NCI-H2107 treated with DMSO at 0.1 percent for 48 hours (cell line): ENCODE data around the gene ZNF14.
"Not testable (repeated sequence)": the region's sequence is repeated elsewhere in the genome, so short reads cannot be mapped to it uniquely, and the experiment has no call there.

Experiments
- DNase-seq: peaks from one replicate; lab custom pipeline; 2025; ENCODE audit not compliant: unreplicated experiment; lab: John Stamatoyannopoulos, UW

The ZNF14 gene

DNA sequence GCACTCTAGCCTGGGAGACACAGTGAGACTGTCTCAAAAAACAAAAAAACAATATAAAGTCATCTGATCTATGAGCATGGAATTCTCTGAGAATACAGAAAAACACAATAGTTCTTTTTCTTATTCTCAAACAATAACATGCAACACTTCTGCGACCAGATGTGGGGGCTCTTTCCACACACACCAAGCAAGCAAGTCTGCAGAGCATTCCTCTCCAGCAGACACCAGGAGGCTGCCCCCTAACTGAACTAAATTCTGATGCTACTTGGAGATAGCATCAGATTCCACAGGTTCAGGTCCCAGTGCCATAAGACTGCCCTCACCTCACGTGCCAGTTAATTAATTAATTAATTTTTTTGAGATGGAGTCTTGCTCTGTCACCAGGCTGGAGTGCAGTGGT, 36.5 kb downstream of the ZNF14 start:
- DNase-seq, result no peak

DNA sequence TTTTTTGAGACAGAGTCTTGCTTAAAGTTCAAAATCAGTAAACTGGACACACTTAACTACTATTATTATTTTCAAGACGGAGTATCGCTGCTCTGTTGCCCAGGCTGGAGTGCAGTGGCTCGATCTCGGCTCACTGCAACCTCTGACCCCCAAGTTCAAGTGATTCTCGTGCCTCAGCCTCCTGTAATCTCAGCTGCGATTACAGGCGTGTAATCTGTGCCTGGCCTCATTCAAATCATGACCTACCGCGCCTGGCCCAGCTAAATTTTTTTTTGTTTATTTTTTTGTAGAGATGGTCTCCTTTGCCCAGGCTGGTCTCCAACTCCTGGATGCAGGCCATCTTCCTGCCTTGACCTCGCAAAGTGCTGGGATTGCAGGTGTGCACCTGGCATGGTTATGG, 41.2 kb downstream of the ZNF14 start:
- no peak for DNase-seq

DNA sequence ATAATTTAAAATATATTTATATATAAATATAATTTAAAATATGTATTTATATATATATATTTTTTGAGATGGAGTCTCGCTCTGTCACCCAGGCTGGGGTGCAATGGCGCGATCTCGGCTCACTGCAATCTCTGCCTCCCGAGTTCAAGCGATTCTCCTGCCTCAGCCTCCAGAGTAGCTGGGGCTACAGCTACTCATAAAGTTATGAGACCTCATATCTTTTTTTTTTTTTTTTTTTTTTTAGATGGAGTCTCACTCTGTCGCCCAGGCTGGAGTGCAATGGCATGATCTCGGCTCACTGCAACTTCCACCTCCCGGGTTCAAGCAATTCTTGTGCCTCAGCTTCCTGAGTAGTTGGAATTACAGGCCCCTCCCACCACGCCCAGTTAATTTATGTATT, 43.9 kb downstream of the ZNF14 start:
- DNase-seq, result not testable (repeated sequence)

DNA sequence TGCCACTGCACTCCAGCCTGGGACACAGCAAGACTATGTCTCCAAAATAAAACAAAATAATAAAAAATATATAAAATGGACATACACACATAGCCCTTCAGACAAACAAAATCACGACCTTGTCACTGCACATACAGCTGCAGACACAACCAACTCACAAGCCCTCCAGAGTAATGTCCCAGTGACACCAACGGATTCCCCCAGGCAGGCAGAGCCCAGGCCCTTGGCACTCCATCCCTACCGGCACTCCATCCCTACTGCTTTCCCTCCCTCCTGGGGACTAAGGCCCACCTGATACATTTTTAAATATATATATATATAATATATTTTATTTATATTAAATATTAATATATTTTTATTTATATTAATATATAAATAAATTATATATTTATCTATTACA, 45.8 kb downstream of the ZNF14 start:
- no peak for DNase-seq

DNA sequence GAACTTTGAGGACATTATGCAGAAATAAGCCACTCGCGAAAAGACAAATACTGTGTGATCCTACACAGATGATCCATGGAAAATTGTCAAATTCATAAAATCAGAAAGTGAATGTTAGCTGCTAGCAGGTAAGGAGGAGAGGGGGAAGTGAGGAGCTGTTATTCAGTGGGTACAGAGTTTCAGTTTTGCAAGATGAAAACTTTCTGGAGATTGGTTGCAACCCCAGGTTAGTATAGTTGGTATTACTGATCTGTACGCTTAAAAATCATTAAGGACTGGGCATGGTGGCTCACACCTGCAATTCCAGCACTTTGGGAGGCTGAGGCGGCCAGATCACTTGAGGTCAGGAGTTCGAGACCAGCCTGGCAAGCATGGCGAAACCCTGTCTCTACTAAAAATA, 46.3 kb downstream of the ZNF14 start:
- no peak for DNase-seq

DNA sequence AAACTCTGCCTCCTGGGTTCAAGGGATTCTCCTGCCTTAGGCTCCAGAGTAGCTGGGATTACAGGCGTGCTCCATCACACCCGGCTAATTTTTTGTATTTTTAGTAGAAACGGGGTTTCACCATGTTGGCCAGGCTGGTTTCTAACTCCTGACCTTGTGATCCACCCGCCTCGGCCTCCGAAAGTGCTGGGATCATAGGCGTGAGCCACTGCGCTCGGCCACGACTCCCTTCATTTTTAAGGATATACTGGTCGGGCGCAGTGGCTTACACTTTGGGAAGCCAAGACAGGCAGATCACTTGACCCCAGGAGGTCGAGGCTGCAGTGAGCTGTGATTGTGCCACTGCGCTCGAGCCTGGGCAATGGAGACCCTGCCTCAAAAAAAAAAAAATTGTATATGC, 46.8 kb downstream of the ZNF14 start:
- DNase-seq, result not testable (repeated sequence)

DNA sequence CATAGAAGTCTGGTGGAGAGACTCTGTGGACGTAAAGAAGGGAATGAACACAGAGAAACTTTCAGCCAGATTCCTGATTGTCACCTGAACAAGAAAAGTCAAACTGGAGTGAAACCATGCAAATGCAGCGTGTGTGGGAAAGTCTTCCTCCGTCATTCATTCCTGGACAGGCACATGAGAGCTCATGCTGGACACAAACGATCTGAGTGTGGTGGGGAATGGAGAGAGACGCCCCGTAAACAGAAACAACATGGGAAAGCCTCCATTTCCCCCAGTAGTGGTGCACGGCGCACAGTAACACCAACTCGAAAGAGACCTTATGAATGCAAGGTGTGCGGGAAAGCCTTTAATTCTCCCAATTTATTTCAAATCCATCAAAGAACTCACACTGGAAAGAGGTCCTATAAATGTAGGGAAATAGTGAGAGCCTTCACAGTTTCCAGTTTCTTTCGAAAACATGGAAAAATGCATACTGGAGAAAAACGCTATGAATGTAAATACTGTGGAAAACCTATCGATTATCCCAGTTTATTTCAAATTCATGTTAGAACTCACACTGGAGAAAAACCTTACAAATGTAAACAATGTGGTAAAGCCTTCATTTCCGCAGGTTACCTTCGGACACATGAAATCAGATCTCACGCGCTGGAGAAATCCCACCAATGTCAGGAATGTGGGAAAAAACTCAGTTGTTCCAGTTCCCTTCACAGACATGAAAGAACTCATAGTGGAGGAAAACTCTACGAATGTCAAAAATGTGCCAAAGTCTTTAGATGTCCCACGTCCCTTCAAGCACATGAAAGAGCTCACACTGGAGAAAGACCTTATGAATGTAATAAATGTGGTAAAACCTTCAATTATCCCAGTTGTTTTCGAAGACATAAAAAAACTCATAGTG, 53.5 kb downstream of the ZNF14 start:
- DNase-seq, result no peak

DNA sequence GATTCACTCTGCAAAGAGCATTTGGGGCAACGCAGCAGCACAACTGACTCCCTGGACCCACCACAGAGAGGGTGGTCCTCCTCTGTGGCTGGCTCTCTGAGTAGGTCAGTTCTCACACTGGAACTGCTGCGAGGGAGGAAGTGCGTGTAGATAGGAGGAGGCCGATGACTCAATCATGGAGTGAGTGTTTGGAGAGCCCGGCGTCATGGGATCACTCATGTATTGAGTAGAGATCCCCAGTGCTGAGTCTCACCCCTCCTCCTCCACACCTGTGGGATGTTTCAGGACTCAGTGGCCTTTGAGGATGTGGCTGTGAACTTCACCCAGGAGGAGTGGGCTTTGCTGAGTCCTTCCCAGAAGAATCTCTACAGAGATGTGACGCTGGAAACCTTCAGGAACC, 55.3 kb downstream of the ZNF14 start:
- DNase-seq, result no peak

DNA sequence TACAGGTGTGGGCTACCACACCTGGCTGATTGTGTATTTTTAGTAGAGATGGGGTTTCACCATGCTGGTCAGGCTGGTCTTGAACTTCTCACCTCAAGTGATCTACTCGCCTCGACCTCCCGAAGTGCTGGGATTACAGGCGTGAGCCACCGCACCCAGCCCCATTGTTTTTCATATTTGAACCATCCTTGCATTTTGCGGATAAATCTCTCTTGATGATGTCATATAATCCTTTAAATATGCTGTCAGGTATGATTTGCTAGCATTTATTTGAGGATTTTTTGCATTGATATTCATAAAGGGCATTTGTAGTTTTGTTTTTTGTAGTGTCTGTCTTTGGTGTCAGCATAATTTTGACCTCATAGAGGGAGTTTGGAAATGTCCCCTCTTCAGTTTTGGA, 58.6 kb downstream of the ZNF14 start:
- DNase-seq, result no peak

DNA sequence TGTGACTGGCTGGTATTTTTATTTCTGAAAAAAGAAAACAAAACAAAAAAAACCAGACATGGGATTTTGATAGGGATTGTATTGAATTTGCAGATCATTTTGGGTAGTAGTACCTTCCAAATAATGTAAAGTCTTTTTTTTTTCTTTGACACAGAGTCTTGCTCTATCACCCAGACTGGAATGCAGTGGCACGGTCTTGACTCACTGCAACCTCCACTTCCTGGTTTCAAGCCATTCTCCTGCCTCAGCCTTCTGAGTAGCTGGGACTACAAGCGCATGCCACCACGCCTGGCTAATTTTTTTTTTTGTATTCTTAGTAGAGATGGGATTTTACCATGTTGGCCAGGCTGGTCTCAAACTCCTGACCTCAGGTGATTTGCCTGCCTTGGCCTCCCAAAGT, 60.1 kb downstream of the ZNF14 start:
- no peak for DNase-seq

DNA sequence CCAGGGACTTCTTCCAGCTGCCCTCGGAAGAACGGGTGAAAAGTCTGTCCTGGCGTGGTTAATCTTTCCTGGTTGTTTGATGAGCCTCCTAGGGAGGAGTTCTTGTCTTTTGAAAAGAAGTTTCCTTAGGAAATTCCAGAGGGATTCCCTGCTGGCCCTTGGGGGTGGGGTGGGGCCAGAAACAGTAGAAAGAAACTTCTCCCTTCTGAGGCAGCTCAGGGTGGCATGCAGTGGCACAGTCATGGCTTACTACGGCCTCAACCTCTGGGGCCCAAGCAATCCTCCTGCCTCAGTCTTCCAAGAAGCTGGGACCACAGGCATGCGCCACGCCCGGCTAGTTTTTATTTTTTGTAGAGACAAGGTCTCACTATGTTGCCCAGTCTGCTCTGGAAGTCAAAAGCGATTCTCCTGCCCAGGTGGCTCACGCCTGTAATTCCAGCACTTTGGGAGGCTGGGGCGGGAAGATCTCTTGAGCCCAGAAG, 62.8 kb downstream of the ZNF14 start:
- no peak for DNase-seq

DNA sequence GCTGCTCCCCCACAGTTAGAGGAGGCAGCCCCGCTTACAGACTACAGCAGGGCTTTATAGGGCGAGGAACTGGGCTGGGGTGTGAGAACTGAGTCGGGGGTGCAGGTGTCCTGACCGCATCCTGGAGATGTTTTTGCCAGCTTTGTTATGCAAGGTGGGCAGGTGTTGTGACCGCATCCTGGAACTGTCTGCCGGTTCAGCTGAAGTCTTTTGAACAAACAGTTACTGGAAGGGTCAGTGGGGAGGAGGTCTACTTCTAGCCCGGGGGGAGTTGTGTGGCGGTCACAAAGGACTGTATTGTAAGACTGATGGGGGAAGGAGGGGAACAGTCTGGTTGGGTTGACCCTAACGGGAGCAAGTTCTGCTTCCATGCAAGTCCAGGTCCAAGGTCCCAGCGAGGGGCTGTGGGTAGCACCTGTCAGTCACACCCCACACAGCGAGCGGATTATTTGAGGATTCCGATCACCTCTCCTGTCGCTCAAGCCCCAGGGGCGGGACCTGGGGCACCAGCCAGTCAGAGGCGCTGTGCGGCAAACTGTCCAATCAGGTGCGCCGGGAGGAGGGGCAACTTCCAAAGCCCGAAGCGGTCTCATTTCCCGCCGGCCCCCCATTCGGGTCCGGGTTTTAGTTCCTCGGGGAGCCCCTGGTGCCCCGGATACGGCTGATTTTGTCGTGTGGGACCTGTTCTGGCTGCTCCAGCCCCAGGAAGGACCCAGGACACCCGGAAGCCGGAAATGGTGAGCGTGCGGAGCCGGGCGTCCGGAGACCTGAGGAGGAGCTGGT, 64.5 kb downstream of the ZNF14 start, which contains the start of gene ZNF101:
TSS of gene ZNF101 (plus strand) at position 610 of the 783 bp plus-strand sequence. CDS start at position 735, 125 bp downstream.
- peak; percentile 78 for DNase-seq

DNA sequence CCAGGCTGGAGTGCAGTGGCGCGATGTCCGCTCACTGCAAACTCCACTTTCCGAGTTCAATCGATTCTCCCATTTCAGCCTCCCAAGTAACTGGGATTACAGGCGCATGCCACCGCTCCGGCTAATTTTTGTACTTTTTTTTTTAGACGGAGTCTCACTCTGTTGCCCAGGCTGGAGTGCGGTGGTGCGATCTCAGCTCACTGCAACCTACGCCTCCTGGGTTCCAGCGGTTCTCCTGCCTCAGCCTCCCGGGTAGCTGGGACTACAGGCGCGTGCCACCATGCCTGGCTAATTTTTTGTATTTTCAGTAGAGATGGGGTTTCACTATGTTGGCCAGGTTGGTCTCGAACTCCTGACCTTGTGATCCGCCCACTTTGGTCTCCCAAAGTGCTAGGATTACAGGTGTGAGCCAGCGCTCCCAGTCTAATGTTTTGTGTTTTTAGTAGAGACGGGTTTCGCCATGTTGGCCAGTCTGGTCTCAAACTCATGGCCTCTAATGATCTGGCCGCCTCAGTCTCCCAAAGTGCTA, 67.4 kb downstream of the ZNF14 start:
- DNase-seq, result not testable (repeated sequence)

DNA sequence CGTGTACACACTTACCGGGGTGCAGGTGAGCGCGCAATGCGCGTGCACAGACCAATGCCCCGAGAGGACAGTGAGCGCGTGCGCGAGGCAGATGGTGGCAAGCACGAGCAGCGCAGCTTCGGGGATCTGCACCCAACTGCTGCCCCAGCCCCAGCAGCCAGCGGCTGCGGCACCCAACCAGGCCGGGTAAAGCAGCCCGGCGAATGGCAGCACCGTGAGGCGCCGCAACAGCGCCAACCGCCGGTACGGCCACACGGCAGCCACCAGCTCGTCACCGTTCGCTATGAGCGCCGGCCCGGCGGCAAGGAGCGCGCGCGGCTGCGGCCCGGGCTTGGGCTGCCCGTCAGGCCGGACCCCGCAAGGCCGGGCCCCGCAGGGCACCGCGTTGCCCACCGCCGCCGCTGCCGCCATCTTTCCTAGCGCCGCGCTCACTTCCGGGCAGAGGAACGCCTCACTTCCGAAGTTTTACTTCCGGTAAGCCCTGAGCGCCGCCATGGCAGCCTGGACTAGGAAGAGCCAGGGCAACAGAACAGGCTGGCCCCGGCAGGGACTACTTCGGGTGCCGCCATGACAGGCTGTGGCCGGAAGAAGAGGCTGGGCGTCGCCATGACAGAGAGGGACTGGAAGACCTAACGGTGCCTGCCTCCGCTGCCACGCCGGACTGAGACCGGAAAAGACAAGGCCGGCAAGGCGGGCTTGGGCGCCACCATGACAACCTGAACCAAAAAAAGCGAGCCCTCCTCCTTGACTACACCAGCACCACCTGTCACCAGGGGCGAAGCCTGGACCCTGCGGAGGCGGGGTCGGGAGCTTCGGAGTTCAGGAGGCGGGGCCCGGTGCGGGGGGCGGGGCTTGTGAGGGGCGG, 69.4 kb downstream of the ZNF14 start, which contains the start of gene ATP13A1:
TSS of gene ATP13A1 (minus strand) at position 421 of the 865 bp plus-strand sequence. CDS start at position 411, 10 bp downstream.
- DNase-seq, result peak; percentile 87

DNA sequence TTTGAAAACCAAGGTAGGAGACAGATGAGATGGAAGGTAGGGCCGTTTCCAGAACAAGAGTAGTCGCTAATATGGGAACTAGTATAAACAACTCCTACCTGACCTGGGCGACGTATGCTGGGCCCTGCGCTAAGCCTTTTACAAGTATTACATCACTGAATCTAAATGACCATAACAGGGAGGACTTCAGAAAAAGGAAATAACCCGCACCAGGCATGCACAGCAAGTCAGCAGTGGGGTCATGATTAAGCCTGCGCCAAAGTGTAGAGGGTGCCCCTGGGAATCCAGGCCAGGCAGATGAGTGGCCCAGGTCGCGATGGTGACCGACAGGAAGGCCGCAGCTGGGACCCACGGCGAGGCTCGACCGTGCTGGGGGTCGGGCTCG, 70.0 kb downstream of the ZNF14 start:
- no peak for DNase-seq

DNA sequence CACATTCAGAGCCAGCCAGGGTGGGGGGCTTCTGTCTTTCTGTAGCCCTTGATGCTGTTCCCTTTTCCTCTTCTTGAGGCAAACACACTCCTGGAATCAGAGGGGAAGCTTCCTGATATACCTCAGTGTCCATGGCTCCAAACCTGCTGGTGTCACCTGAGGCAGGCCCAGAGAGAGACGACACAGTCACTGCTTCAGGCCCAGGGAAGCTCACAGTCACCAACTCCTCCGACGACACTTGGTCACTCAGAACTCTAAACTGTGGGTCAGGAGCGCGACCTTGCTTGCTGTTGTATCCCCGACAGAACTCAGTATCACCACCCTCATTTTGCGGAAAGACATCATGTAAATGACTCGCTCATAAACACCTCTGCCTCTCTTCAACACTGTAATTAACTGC, 70.6 kb downstream of the ZNF14 start:
- no peak for DNase-seq

DNA sequence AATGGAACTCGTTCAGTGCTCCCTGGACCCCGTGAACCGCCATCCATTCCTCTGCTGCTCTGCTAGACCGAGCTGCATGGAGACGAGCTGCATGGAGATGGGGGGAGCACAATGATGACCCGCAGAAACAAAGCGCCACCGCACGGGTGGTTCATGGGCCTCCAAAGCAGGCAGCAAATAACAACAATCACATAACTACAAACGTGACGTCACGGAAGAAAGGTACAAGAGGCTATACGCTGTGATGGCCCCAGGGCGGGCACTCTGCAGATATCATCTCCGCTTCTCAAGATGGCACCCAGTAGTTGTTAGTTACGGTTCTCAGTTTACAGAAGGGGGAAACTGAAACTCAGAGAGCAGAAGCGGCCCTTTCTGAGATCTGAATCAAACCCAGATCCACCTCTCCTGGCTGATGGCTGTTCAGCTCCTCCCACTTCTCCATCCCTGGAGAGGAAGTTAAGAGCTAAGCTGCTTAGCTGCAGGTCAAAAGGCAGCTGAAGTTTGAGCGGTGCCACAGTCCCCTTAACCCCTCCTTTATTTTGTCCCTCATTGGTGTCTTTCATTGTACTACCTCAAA, 71.1 kb downstream of the ZNF14 start:
- no peak for DNase-seq

DNA sequence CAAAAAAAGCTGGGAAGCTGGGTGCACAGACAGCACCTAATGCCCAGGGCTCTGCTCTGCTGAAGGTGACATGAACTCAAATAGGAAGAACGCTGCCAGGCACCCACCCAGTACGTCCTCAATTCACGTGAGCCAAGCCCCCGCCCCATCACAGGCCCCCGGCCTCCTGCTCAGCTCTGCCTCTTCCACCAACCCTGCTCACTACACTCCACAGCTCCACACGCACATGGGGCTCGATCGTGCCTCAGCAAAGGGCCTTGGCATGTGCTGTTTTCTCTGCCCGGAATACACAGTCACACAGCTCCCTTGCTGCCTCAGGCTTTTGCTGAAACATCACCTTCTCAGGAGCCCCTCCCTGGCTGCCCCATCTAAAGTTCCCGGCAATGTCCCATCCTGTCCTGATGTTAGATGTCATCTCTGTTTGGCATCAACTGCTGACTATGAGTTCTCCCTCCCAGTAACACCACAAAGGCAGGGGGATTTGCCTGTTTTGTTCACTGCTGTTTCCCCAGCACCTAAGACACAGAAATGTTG, 71.7 kb downstream of the ZNF14 start:
- no peak for DNase-seq
